Activated CD4-positive, alpha-beta T cell treated with anti-CD3 and anti-CD28 coated beads for 36 hours (primary cell): ENCODE results near the gene RAB15. TPM values are rescaled to one million over a fixed set of nuclear protein-coding genes. Genes with fewer than 3 reads are reported as not detected.
A peak's percentile ranks its signal among the peaks of the same experiment; 100 is the strongest.

Source experiments
- ATAC-seq: fragments of 200-7000 bp; cut with Tn5 transposase; one replicate; pipeline ENCODE4 v1.10.0; 2021; ENCODE audit warnings: mild to moderate bottlenecking, moderate library complexity
- CTCF ChIA-PET: fragments of 350-600 bp; sonication (Branson Sonifier 250); formaldehyde crosslinking; loops from one replicate; lab custom pipeline; 2021; ENCODE audit warnings: antibody characterized with exemption; lab: Charles Lee
- POLR2A ChIA-PET: fragments of 350-600 bp; sonication (Branson Sonifier 250); formaldehyde crosslinking; loops from one replicate; lab custom pipeline; 2021; ENCODE audit warnings: antibody characterized with exemption, inconsistent platforms; lab: Charles Lee
- DNase-seq: peaks from one replicate; pipeline ENCODE4 v3.0.0-alpha.2; 2020
- H3K27ac Mint-ChIP-seq: one replicate; pipeline ENCODE4 v1.8.0; 2021; ENCODE audit warnings: mixed read lengths
- H3K27me3 Mint-ChIP-seq: one replicate; pipeline ENCODE4 v1.8.0; 2021; ENCODE audit warnings: mixed read lengths
- H3K36me3 Mint-ChIP-seq: one replicate; pipeline ENCODE4 v1.8.0; 2021; ENCODE audit warnings: low read depth, mixed read lengths
- H3K4me1 Mint-ChIP-seq: one replicate; pipeline ENCODE4 v1.8.0; 2021; ENCODE audit warnings: mixed read lengths
- H3K4me3 Mint-ChIP-seq: one replicate; pipeline ENCODE4 v1.8.0; 2021; ENCODE audit warnings: mild to moderate bottlenecking, moderate library complexity, mixed read lengths
- H3K9me3 Mint-ChIP-seq: one replicate; pipeline ENCODE4 v1.8.0; 2021; ENCODE audit warnings: low read depth, mixed read lengths
- intact Hi-C, 2 experiments: fragments of 100-400 bp; cut with DNase I in 1 of 2; cut with micrococcal nuclease in 1 of 2; formaldehyde crosslinking; loops; one replicate each; pipeline versions ENCODE4 v1.14.2 to v1.15.1; 2022 to 2024; cut with DNase I, micrococcal nuclease
- total RNA-seq, 2 experiments: library from RNA; stranded (reverse); gene quantifications; one replicate each; pipeline ENCODE4 v1.2.3, GENCODE V29; 2021

Gene RAB15
- total RNA-seq, 2 experiments from 2014 or later = 3.7 to 5.3 TPM

DNA sequence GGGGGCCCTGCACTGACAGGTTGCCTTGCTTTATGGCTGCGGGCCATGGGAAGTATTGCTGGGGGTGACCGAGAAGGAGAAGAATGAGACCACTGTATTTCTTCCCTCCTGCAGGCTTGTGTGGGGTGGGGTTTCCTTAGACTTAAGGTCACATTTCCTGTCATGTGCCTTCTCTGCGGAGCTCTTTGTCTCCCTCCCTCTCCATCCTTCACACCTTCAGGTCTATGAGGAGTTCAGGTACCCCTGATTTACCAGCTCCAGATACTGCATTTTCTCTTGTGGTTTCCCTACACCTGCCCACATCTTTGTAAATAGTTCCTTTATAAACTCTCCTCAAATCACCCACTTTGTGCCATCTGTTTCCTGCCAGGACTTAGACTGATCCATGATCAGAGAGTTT lies 18.2 kb upstream of the RAB15 start:
- Mint-ChIP-seq H3K4me3 (no peak overlapping the region), H3K4me1 (peaks cover 48% of the 10 kb centered on the region), H3K27me3 (no peaks in the 10 kb centered on the region), H3K36me3 (peaks cover 19% of the 10 kb centered on the region), H3K9me3 (no peaks in the 10 kb centered on the region), H3K27ac (no peak overlapping the region)
- DNase-seq (peak; percentile 17), ATAC-seq (no peak)
- CTCF ChIA-PET = interaction anchor here (0.7 to 1.5 kb wide), 2 partner anchors 10 to 112 kb away, joined by 3 to 4 read pairs; no protein-coding TSS in a partner anchor
- intact Hi-C loops = no loop called here
- POLR2A ChIA-PET = interaction anchor here (1.0 kb wide), 1 partner anchor 15 kb away, joined by 3 read pairs; no protein-coding TSS in a partner anchor

GRCh38 chr14:64987438-64987767 lies 15.3 kb upstream of the RAB15 start:
- CTCF ChIA-PET = interaction anchor here (0.6 to 2.2 kb wide), 20 partner anchors 10 to 424 kb away, joined by 3 to 20 read pairs (median 4); no protein-coding TSS in a partner anchor
- POLR2A ChIA-PET = interaction anchor here (1.4 kb wide), 1 partner anchor 73 kb away, joined by 5 read pairs; the partner anchor contains the start of gene CHURC1
- H3K4me1 Mint-ChIP-seq = peaks cover 51% of the 10 kb centered on the region
- no peaks in the 10 kb centered on the region for H3K9me3 Mint-ChIP-seq
- intact Hi-C loops = loop anchor here (1.0 to 5.0 kb wide), 9 partner anchors 33 to 483 kb away; partner anchors contain the start of genes CHURC1 (in 2 of the 2), FUT8 (in 2 of the 2), MAX (in 2 of the 2) and HSPA2 (in 1 of the 2)
- H3K27me3 Mint-ChIP-seq = peaks cover 5% of the 10 kb centered on the region
- peaks cover 16% of the 10 kb centered on the region for H3K36me3 Mint-ChIP-seq
- ATAC-seq (no peak), DNase-seq (no peak)
- H3K4me3 Mint-ChIP-seq = peak overlapping the region; percentile 82
- H3K27ac Mint-ChIP-seq = peak overlapping the region; percentile 99

DNA sequence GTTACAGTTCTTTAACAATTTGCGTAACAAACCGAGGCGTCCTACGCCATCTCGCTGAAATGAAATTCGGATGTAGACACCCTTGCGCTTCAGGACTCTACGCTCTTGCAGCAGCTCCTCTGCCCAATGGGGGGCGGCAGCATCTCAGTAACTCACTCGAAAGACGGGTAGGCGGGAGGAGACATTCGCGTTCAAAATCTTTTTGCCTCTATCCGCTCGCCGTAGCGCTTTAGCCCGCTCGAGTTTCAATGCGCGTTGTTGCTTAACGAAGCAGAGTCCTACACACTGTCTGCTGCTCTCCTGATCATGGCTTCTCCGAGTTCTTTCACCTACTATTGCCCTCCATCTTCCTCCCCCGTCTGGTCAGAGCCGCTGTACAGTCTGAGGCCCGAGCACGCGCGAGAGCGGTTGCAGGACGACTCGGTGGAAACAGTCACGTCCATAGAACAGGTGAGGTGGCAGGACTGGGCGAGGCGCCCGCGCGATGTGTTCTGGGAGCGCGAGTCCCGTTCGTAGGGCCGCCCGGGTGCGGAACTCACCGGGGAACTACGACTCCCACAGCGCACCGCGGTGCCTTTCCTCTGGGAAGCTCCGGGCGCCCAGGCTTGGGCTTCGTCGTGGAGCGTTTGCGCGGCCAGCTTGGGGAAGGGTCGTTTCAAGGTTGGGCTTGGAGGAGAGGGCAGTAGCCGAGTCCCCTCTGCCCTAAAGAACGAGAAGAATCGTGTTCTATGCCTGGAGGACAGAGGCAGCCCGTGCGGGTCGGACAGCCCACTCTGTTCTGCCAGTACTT lies 14.7 kb upstream of the RAB15 start, which contains the start of gene FNTB:
Gene FNTB, plus strand, starts transcription at position 248 of the 790 bp plus-strand sequence. Its CDS starts 59 bp downstream, at position 307.
- H3K4me1 Mint-ChIP-seq = peaks cover 46% of the 10 kb centered on the region
- intact Hi-C loops = loop anchor here (1.0 to 5.0 kb wide), 11 partner anchors 15 to 482 kb away; partner anchors contain the start of genes CHURC1 (in 2 of the 2), FUT8 (in 2 of the 2), MAX (in 2 of the 2) and HSPA2 (in 1 of the 2)
- H3K4me3 Mint-ChIP-seq = peak within 1 kb of the TSS; percentile 82
- no peaks in the 10 kb centered on the region for H3K9me3 Mint-ChIP-seq
- CTCF ChIA-PET = interaction anchor here (0.5 to 2.2 kb wide), 32 partner anchors 8 to 713 kb away, joined by 3 to 20 read pairs (median 4); no protein-coding TSS in a partner anchor
- DNase-seq (peak; percentile 96), ATAC-seq (peak; percentile 96)
- H3K27ac Mint-ChIP-seq = peak within 1 kb of the TSS; percentile 99
- POLR2A ChIA-PET = interaction anchor here (0.6 to 1.4 kb wide), 2 partner anchors 37 to 72 kb away, joined by 3 to 5 read pairs; partner anchors contain the start of gene CHURC1
- H3K36me3 Mint-ChIP-seq = peaks cover 16% of the 10 kb centered on the region
- peaks cover 5% of the 10 kb centered on the region for H3K27me3 Mint-ChIP-seq

DNA sequence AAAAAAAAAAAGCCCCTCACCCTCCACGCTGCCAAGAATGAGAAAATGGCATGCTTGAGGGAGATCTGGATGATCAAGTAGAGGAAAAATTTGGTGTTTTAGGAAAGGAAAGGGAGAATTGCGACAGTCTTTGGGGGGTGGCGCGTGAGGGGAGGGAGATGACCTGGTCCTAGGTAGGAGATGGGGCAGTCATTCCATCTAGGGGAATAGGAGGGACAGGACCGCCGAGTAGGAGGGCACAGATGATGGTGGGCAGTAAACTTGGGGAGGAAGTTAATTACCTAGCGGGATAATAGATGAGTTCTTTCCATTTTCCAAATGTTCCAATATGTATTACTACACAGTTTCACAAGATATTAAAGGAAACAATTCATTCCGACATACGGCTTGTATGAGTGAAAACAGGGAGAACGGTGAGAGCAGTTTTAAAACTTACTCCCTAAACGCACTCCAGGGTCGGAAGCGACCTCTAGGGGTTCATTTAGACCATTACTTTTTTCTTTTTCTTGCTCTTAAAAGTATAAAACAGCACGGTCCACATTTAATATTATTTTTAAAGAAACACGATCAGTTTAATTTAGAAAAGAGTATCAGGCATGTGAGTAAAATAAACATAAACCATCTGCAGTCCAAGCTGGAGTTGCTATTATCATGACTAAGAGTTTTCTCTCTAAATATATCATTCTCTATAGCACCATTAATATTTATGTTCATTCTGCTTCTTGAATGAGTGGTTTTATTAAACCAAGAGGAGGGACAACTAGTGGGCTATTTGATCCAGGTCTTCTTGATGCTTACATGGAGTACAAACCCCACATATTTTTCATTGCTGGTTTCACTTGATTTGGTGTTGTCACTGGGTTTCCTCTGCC lies 11.5 kb upstream of the RAB15 start:
- H3K9me3 Mint-ChIP-seq = no peaks in the 10 kb centered on the region
- ATAC-seq (no peak), DNase-seq (peak; percentile 61)
- POLR2A ChIA-PET = no interaction called here
- peaks cover 22% of the 10 kb centered on the region for H3K4me1 Mint-ChIP-seq
- CTCF ChIA-PET = interaction anchor here (0.6 to 2.0 kb wide), 8 partner anchors 10 to 160 kb away, joined by 3 to 9 read pairs (median 5); no protein-coding TSS in a partner anchor
- H3K4me3 Mint-ChIP-seq = peak overlapping the region; percentile 45
- intact Hi-C loops = loop anchor here (1.0 to 5.0 kb wide), 4 partner anchors 160 to 312 kb away; no protein-coding TSS in a partner anchor
- peaks cover 3% of the 10 kb centered on the region for H3K36me3 Mint-ChIP-seq
- H3K27ac Mint-ChIP-seq = no peak overlapping the region
- H3K27me3 Mint-ChIP-seq = peaks cover 5% of the 10 kb centered on the region

GRCh38 chr14:64979336-64980074 lies 7.4 kb upstream of the RAB15 start:
- intact Hi-C loops = loop anchor here in 1 of 2 experiments (5.0 kb wide), 1 partner anchor 307 kb away; no protein-coding TSS in a partner anchor
- ATAC-seq = no peak
- Mint-ChIP-seq H3K4me3 (no peak overlapping the region), H3K4me1 (peaks cover 8% of the 10 kb centered on the region), H3K36me3 (no peaks in the 10 kb centered on the region), H3K27me3 (peaks cover 5% of the 10 kb centered on the region), H3K9me3 (no peaks in the 10 kb centered on the region), H3K27ac (no peak overlapping the region)
- DNase-seq = no peak
- ChIA-PET CTCF (interaction anchor here (0.7 to 0.8 kb wide), 4 partner anchors 27 to 156 kb away, joined by 3 read pairs; no protein-coding TSS in a partner anchor), POLR2A (no interaction called here)

DNA sequence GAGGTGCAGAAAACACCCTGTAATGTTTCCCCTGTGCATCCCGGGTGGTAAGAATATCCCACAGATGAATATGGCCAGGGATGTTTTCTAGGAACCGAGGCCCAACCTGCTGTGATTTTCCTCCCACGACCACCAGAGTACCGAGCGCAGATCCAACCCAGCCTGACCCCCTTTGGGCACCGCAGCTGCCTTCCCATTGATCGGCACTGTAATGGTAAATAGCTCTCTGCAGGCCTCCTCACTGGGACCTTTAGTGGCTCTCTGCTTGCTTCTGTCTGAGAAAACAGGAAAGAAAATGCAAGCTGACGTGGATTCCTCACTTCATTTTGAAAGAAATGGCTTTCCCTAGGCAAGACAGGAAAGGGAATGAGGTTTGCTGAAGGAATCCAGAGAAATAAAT lies 2.4 kb upstream of the RAB15 start:
- H3K36me3 Mint-ChIP-seq = no peaks in the 10 kb centered on the region
- DNase-seq (no peak), ATAC-seq (no peak)
- POLR2A ChIA-PET = no interaction called here
- H3K4me3 Mint-ChIP-seq = no peak overlapping the region
- H3K27ac Mint-ChIP-seq = no peak overlapping the region
- H3K9me3 Mint-ChIP-seq = no peaks in the 10 kb centered on the region
- CTCF ChIA-PET = interaction anchor here (1.0 kb wide), 1 partner anchor 16 kb away, joined by 5 read pairs; no protein-coding TSS in a partner anchor
- intact Hi-C loops = no loop called here
- H3K4me1 Mint-ChIP-seq = peaks cover 9% of the 10 kb centered on the region
- H3K27me3 Mint-ChIP-seq = no peaks in the 10 kb centered on the region

- no peak for ATAC-seq
- POLR2A ChIA-PET = no interaction called here
Observed at GRCh38 chr14:64973826-64974225, 1.7 kb upstream of the RAB15 start.

GRCh38 chr14:64973026-64973442 lies 898 bp upstream of the RAB15 start:
- Mint-ChIP-seq H3K9me3 (no peaks in the 10 kb centered on the region), H3K27ac (no peak overlapping the region), H3K4me1 (peaks cover 12% of the 10 kb centered on the region), H3K4me3 (peak overlapping the region; percentile 74), H3K27me3 (no peaks in the 10 kb centered on the region), H3K36me3 (no peaks in the 10 kb centered on the region)
- intact Hi-C loops = no loop called here
- CTCF ChIA-PET = interaction anchor here (0.8 kb wide), 1 partner anchor 253 kb away, joined by 3 read pairs; no protein-coding TSS in a partner anchor
- POLR2A ChIA-PET = no interaction called here
- no peak for ATAC-seq
- DNase-seq = no peak

More at GRCh38 chr14:64973826-64974225, 1.7 kb upstream of the RAB15 start:
- H3K27ac Mint-ChIP-seq = no peak overlapping the region
- no peak for DNase-seq
- no peaks in the 10 kb centered on the region for H3K9me3 Mint-ChIP-seq
- H3K4me3 Mint-ChIP-seq = no peak overlapping the region
- no peaks in the 10 kb centered on the region for H3K27me3 Mint-ChIP-seq
- CTCF ChIA-PET = interaction anchor here (0.7 kb wide), 1 partner anchor 217 kb away, joined by 3 read pairs; no protein-coding TSS in a partner anchor
- peaks cover 9% of the 10 kb centered on the region for H3K4me1 Mint-ChIP-seq
- intact Hi-C loops = no loop called here
- no peaks in the 10 kb centered on the region for H3K36me3 Mint-ChIP-seq

- intact Hi-C loops = no loop called here
- Mint-ChIP-seq H3K36me3 (no peaks in the 10 kb centered on the region), H3K4me3 (peak overlapping the region; percentile 68), H3K4me1 (peaks cover 17% of the 10 kb centered on the region), H3K9me3 (no peaks in the 10 kb centered on the region), H3K27me3 (no peaks in the 10 kb centered on the region), H3K27ac (peak overlapping the region; percentile 51)
- DNase-seq (no peak), ATAC-seq (no peak)
- CTCF ChIA-PET = interaction anchor here (0.8 to 1.0 kb wide), 3 partner anchors 15 to 47 kb away, joined by 3 read pairs; partner anchors contain the start of gene FNTB
- POLR2A ChIA-PET = no interaction called here
Observed at GRCh38 chr14:64971491-64971942, 619 bp downstream of the RAB15 start.
